ENCODE data around the gene EMP3.

EMP3 gene

DNA sequence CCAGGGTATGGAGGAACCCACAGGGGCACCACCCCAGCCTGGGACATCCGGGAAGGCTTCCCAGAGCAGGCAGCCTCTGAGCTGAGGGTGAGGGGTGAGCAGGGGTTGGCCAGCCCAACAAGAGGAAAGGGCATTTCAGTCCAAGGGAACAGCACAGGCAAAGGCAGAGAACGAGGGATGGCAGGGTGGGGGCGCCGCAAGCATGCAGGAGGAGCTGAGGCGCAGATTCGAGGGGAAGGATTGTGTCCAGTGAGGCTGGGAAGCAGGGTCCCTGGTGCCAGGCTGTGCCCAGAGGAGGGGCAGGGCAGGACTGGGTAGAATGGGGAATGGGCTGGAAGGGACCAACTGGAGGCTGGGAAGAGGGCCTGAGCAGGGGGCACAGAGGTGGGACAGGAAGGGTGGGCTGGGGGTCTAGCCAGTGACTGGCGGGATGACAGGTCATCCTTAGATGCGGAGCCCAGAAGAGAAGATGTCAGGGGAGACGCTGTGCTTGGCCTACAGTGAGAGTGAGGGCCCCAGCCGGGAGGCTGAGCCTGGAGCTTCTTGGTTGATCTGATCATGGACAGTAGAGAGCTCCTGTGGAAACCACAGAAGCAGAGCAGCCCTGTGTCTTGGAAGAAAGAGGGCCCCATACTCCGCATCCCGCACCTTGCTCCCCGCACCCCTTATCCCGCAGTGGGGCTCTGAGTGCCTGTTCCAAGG, 13.6 kb downstream of the EMP3 start:
- TF ChIP-seq, protein P1, sequence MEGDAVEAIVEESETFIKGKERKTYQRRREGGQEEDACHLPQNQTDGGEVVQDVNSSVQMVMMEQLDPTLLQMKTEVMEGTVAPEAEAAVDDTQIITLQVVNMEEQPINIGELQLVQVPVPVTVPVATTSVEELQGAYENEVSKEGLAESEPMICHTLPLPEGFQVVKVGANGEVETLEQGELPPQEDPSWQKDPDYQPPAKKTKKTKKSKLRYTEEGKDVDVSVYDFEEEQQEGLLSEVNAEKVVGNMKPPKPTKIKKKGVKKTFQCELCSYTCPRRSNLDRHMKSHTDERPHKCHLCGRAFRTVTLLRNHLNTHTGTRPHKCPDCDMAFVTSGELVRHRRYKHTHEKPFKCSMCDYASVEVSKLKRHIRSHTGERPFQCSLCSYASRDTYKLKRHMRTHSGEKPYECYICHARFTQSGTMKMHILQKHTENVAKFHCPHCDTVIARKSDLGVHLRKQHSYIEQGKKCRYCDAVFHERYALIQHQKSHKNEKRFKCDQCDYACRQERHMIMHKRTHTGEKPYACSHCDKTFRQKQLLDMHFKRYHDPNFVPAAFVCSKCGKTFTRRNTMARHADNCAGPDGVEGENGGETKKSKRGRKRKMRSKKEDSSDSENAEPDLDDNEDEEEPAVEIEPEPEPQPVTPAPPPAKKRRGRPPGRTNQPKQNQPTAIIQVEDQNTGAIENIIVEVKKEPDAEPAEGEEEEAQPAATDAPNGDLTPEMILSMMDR (IDR thresholded peaks at IDR 0.05; ENCODE audit: low read depth, low read length, missing control alignments): no peak
- no peak overlapping the region for H3K4me3 ChIP-seq (ENCODE audit: low read depth, low read length)
- DNase-seq (ENCODE audit: low read depth): no peak

DNA sequence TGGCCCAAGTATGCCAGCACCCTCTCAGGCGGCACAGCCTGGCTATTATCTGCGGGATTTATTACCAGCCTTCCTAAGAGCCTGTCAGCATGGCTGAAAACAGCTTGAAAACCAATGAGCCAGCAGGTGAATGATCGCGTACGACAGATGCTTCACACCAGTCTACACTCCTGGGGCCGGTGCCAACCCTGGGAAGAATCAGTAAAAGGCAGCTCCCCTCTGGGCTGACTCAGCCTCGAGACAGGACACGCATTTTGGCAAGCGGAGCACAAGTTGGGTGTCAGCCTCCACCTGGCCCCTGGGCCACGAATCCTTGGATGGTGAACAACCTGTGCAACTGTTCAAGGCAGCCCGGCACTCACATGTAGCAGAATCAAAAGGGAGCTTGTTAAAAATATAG, 15.6 kb downstream of the EMP3 start:
- DNase-seq (ENCODE audit: low read depth): no peak
- H3K4me3 ChIP-seq (ENCODE audit: low read depth, low read length): no peak overlapping the region
- TF ChIP-seq, protein P1 (IDR thresholded peaks at IDR 0.05; ENCODE audit: low read depth, low read length, missing control alignments): no peak

DNA sequence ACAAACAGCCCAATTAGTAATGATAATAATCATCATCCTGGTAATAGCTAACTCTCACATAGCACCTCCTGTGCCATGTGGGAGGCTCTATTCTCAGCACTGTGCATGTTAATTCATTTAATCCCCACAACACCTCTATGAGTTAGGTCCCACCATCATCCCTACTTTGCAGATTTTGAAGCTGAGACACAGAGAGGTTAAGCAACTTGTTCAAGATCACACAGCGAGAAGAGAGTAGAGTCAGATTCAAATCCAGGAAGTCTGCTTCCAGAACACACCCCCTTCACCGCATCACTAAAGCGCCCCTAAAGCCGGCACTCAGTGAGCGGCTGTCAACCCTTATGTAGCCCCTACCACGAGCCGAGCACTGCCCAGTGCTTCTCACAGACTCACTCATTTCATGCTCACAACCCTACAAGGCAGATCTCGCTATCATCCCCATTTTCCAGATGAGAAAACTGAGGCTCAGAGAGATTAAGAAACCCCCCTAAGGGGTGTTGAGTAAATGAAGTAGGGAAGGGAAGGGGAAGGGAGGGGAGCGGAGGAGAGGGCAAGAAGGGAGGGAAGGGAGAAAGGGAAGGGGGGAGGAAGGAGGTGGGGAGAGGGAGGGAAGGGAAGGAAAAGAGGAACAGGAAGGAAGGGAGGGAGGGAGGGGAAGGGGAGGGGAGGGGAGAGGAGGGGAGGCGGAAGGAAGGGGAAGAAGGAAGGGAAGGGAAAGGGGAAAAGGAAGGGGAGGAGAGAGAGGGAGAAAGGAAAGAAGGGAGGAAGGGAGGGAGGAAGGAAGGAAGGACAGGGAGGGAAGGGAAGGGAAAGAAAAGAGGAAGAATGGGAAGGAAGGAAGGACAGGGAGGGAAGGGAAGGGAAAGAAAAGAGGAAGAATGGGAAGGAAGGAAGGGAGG, 16.4 kb downstream of the EMP3 start:
- TF ChIP-seq, protein P1 (IDR thresholded peaks at IDR 0.05; ENCODE audit: low read depth, low read length, missing control alignments): no peak
- no peak overlapping the region for H3K4me3 ChIP-seq (ENCODE audit: low read depth, low read length)
- DNase-seq (ENCODE audit: low read depth): no peak

DNA sequence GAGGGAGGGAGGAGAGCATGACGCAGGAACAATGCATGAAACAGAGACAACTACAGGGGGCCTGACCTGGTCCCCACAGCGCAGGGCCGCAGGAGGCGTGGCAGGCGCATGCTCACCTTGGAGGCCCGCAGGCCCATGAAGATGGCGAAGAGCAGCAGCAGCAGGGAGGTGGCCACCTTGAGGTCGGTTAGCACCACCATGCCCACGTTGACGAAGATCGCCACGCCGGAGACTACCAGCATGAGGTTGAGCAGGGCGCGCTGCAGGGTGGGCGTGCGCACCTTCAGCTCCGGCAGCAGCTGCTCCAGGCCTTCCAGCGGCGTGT, 17.0 kb downstream of the EMP3 start:
- TF ChIP-seq, protein P1 (IDR thresholded peaks at IDR 0.05; ENCODE audit: low read depth, low read length, missing control alignments): no peak
- H3K4me3 ChIP-seq (ENCODE audit: low read depth, low read length): no peak overlapping the region
- no peak for DNase-seq (ENCODE audit: low read depth)

DNA sequence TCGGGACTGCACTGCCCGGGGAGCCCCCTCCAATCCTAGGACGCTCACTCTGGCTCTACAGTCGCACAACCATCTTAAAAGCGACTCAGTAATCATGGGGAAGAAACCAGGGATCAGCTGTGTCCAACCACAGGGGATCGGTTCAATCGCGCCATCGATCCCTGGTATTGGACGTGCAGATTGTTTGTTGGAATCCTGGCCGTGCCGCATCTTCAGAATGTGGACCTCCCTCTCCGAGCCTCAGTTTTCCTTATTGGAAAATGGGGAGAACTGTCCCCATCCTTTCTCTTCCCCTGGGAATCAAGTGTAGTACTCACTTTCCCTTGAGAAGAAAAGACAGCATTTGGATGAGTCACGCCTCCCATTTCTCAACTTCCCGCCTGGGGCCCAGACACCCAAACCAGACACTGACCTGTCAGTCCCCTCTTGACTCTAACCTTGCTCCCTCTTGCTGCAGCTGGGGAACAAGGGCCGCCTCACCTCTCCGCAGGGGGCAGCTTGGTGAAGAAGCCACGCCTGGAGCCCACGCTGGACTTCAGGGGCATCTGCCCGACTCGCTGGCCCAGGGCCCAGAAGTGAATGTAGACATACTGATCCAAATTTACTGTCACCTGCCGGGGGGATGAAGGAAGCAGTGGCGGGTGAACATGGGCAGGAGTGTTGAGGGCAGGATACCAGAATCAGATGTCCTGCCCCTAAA, 17.6 kb downstream of the EMP3 start:
- no peak for DNase-seq (ENCODE audit: low read depth)

DNA sequence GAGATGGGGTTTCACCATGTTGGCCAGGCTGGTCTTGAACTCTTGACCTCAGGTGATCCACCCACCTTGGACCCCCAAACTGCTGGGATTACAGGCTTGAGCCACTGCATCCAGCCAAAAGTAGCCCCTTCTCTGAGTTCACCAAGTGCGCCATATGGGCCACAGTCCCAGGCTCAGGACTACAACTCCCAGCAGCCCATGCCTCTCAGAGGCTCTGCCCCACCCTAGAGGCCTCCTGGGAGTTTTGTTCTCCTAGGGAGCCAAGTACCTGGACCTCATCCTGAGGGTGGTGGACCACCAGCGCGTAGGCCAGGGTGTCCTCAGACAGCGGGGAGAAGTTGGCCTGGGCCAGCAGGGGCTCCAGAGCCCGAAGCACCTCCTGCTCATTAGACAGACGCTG, 19.5 kb downstream of the EMP3 start:
- no peak for DNase-seq (ENCODE audit: low read depth)
- TF ChIP-seq, protein P1 (IDR thresholded peaks at IDR 0.05; ENCODE audit: low read depth, low read length, missing control alignments): no peak

More for the DNA sequence above, 17.6 kb downstream of the EMP3 start:
- H3K4me3 ChIP-seq (ENCODE audit: low read depth, low read length): no peak overlapping the region
- TF ChIP-seq, protein P1 (IDR thresholded peaks at IDR 0.05; ENCODE audit: low read depth, low read length, missing control alignments): no peak

More for the DNA sequence above, 19.5 kb downstream of the EMP3 start:
- H3K4me3 ChIP-seq (ENCODE audit: low read depth, low read length): no peak overlapping the region
